ENCODE data around the gene SGCD.

Gene SGCD

GRCh38 chr5:156812959-156813358 is 486.0 kb downstream of the SGCD start:
- no peak for DNase-seq

- DNase-seq = no peak
These were observed 489.1 kb downstream of the SGCD start for GRCh38 chr5:156815988-156816599.

All from NCI-H1105 (cell line).